WTC11 (cell line): Measurements from ENCODE around the gene MYL5.

Experiments used
- ARID4B ChIP-seq: sonication (generic); formaldehyde crosslinking; IDR thresholded peaks from 2 replicates; pipeline ENCODE4 v1.8.0; 2023; ENCODE audit warnings: missing genetic modification reagents, mild to moderate bottlenecking, borderline replicate concordance
- ATF3 ChIP-seq: sonication (generic); formaldehyde crosslinking; conservative IDR thresholded peaks from 2 replicates; pipeline ENCODE4 v1.8.1; 2022; ENCODE audit warnings: mild to moderate bottlenecking, missing genetic modification reagents
- CDX4 ChIP-seq: fragments of 250-450 bp; sonication (Bioruptor Pico); IDR thresholded peaks from 2 replicates; pipeline ENCODE4 v1.9.0; 2021; ENCODE audit warnings: moderate library complexity, mild to moderate bottlenecking, inconsistent platforms, borderline replicate concordance
- CTCF ChIP-seq: fragments of 200-600 bp; IDR thresholded peaks from 2 replicates; pipeline ENCODE4 v1.8.0; 2022; ENCODE audit warnings: antibody characterized with exemption
- IRF2 ChIP-seq: sonication (generic); formaldehyde crosslinking; IDR thresholded peaks from 2 replicates; pipeline ENCODE4 v1.8.0; 2022; ENCODE audit warnings: low read depth, missing genetic modification reagents, borderline replicate concordance
- MYBL2 ChIP-seq: sonication (generic); formaldehyde crosslinking; IDR thresholded peaks from 2 replicates; pipeline ENCODE4 v1.8.1; 2023; ENCODE audit warnings: mild to moderate bottlenecking, moderate library complexity, missing genetic modification reagents
- NFYB ChIP-seq: sonication (generic); formaldehyde crosslinking; conservative IDR thresholded peaks from 2 replicates; pipeline ENCODE4 v1.8.0; 2022; ENCODE audit warnings: low read depth, missing genetic modification reagents
- NR3C1 ChIP-seq: sonication (generic); formaldehyde crosslinking; conservative IDR thresholded peaks from 2 replicates; pipeline ENCODE4 v1.8.1; 2023; ENCODE audit warnings: low read depth, mild to moderate bottlenecking, missing genetic modification reagents
- RORB ChIP-seq: fragments of 250-450 bp; sonication (Bioruptor Pico); IDR thresholded peaks from 2 replicates; pipeline ENCODE4 v1.9.0; 2021; ENCODE audit warnings: mild to moderate bottlenecking
- SMAD4 ChIP-seq: sonication (generic); formaldehyde crosslinking; IDR thresholded peaks from 2 replicates; pipeline ENCODE4 v1.8.0; 2022; ENCODE audit warnings: mild to moderate bottlenecking, missing genetic modification reagents
- ZBTB43 ChIP-seq: sonication (generic); formaldehyde crosslinking; IDR thresholded peaks from 2 replicates; pipeline ENCODE4 v1.8.1; 2023; ENCODE audit warnings: mild to moderate bottlenecking, missing genetic modification reagents
- ZNF121 ChIP-seq: sonication (generic); formaldehyde crosslinking; IDR thresholded peaks from 2 replicates; pipeline ENCODE4 v1.8.0; 2023; ENCODE audit warnings: missing genetic modification reagents
- ZNF423 ChIP-seq: fragments of 250-450 bp; sonication (Bioruptor Pico); IDR thresholded peaks from 2 replicates; pipeline ENCODE4 v2.1.2; 2022; ENCODE audit warnings: mild to moderate bottlenecking, moderate library complexity

GRCh38 chr4:699816-700580, 25.7 kb downstream of the MYL5 start:
- TF ChIP-seq ARID4B (CRISPR knock-in tag) (no peak), CDX4 (CRISPR knock-in tag) (no peak), CTCF (no peak), NFYB (CRISPR knock-in tag) (no peak), ZNF423 (no peak), IRF2 (CRISPR knock-in tag) (no peak), RORB (CRISPR knock-in tag) (no peak), SMAD4 (CRISPR knock-in tag) (no peak), ZNF121 (CRISPR knock-in tag) (no peak), NR3C1 (CRISPR knock-in tag) (no peak), ATF3 (CRISPR knock-in tag) (no peak), MYBL2 (CRISPR knock-in tag) (no peak), ZBTB43 (no peak)
